Psoas muscle (tissue), 8 donors: Measurements from ENCODE around the gene LDHB. TPM values are rescaled to one million over a fixed set of nuclear protein-coding genes. Genes with fewer than 3 reads are reported as not detected.

ENCODE experiments used
- ATAC-seq, 4 donors: fragments of 200-7000 bp; cut with Tn5 transposase; one replicate each; pipeline ENCODE4 v1.9.1; 2020; ENCODE audit warnings: moderate library complexity in 3 of 4, mild to moderate bottlenecking in 2 of 4
- DNase-seq, 2 donors: peaks; one replicate each; pipeline ENCODE4 v3.0.0-alpha.2; 2020
- H3K27ac ChIP-seq: fragments of 200-600 bp; one replicate; pipeline ENCODE4 v1.8.0; 2022
- H3K27me3 ChIP-seq, 3 donors: fragments of 200-600 bp in 1 of 3; one replicate each; pipeline versions ENCODE4 v1.6.1 to v1.8.0; 2013 to 2022; ENCODE audit warnings: low read length in 2 of 3, mild to moderate bottlenecking in 2 of 3, moderate library complexity in 1 of 3; ENCODE audit not compliant: insufficient read depth in 3 of 3
- H3K36me3 ChIP-seq, 2 donors: fragments of 200-600 bp in 1 of 2; one replicate each; pipeline versions ENCODE4 v1.6.1 to v1.8.0; 2013 to 2022; ENCODE audit warnings: low read depth in 1 of 2, mild to moderate bottlenecking in 1 of 2, moderate library complexity in 1 of 2; ENCODE audit not compliant: insufficient read depth in 1 of 2
- H3K4me1 ChIP-seq: fragments of 200-600 bp; one replicate; pipeline ENCODE4 v1.8.0; 2022
- H3K4me3 ChIP-seq: fragments of 200-600 bp; one replicate; pipeline ENCODE4 v1.8.0; 2022; ENCODE audit warnings: mild to moderate bottlenecking
- H3K9me3 ChIP-seq: fragments of 200-600 bp; one replicate; pipeline ENCODE4 v1.8.0; 2022
- WGBS, 3 donors: extraction: QIAGEN DNeasy Blood & Tissue Kit; methylation state at CpG; one replicate each; pipeline versions ENCODE4 v1.1.6 to v1.1.7; 2013; 5-methylcytosine and 5-hydroxymethylcytosine counted together
- intact Hi-C, 2 donors: fragments of 100-400 bp; cut with DNase I; formaldehyde crosslinking; loops; one replicate each; pipeline versions ENCODE4 v1.11.0 to v1.14.2; 2022
- polyA plus RNA-seq, 3 donors: library from polyadenylated mRNA; stranded (reverse); fragments of 200-250 nt; gene quantifications; one replicate each; pipeline ENCODE4 v1.2.3, GENCODE V29; 2013
- total RNA-seq, 4 donors: library from RNA; stranded (reverse); fragmentation: NEBNext Ultra II Directional in 2 of 4; extraction: Animal tissue kit (Norgen Biotek cat#: 25700) in 2 of 4; gene quantifications; one replicate each; pipeline versions ENCODE4 v1.2.1 to v1.2.4, GENCODE V29; 2021 to 2023
- TF ChIP-seq, protein P1 (sequence below): fragments of 200-600 bp; IDR thresholded peaks from one replicate; pipeline ENCODE4 v1.8.0; 2022; ENCODE audit warnings: antibody characterized with exemption
- donor health status: healthy with polysubstance abuse.
- donor health status: DM: no; HTN: no; CAD: no; lungs with moderate emphysema.
- donor health status: Bipolar disorder and iron deficiency.
- donor health status: healthy.
- donor health status: DM: yes; HTN: yes; CAD: no.
- donor health status: DM: no; HTN: no; CAD: no.
- donor health status: DM: no; HTN: no; CAD: no.
- donor health status: DM: yes; HTN: yes; CAD: no.

LDHB gene
- total and polyA plus RNA-seq, 7 donors: 71.6 to 616 (median 258) TPM

DNA sequence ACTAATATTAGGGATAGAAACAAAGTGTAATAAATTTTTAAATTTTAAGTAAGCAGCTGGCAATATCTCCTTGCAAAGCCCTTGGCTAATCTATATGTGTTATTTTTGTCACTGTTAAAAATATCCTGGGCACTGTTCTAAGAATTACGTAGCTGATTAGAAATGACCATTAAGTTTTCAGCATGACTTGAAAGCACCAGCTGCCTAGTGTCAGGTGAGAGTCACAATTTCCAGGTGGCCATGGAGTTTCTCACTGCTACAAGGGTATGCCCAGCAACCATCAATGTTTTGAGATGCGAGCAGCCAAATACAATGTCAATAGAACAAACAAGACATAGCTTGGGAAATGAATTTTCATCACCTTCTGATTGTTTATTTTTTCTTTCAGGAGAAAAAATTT lies 29.7 kb downstream of the LDHB start:
- TF ChIP-seq, protein P1, sequence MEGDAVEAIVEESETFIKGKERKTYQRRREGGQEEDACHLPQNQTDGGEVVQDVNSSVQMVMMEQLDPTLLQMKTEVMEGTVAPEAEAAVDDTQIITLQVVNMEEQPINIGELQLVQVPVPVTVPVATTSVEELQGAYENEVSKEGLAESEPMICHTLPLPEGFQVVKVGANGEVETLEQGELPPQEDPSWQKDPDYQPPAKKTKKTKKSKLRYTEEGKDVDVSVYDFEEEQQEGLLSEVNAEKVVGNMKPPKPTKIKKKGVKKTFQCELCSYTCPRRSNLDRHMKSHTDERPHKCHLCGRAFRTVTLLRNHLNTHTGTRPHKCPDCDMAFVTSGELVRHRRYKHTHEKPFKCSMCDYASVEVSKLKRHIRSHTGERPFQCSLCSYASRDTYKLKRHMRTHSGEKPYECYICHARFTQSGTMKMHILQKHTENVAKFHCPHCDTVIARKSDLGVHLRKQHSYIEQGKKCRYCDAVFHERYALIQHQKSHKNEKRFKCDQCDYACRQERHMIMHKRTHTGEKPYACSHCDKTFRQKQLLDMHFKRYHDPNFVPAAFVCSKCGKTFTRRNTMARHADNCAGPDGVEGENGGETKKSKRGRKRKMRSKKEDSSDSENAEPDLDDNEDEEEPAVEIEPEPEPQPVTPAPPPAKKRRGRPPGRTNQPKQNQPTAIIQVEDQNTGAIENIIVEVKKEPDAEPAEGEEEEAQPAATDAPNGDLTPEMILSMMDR: no peak
- H3K9me3 ChIP-seq: no peaks in the 10 kb centered on the region
- H3K4me3 ChIP-seq: no peak overlapping the region
- H3K27ac ChIP-seq: no peak overlapping the region
- intact Hi-C loops: no loop called here
- ATAC-seq (no peak), DNase-seq (no peak)
- no peaks in the 10 kb centered on the region for H3K4me1 ChIP-seq
- H3K36me3 ChIP-seq: peaks cover 0 to under 1% of the 10 kb centered on the region in 2 donors
- WGBS, 3 donors: 62 to 68% (median 64%) methylated on average over 2 of the region's 2 CpGs
- H3K27me3 ChIP-seq: no peaks in the 10 kb centered on the region

DNA sequence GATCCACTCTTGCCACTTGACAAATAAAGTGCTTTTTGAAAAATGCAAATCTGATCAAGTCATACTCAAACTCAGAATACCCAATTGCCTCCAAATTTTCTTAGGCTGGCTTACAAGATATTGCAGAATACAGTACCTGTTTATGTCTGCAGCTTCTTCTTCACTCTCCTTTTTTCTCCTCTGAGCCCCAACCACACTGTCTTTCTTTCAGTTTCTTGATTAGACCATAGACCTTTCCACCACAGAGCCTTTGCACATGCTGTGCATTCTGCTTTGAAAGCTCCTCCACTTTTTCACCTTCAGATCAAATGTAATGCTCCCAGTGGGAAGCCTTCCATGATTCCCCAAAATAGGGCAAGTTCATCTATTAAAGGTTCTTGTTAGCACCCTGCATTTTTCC lies 39.1 kb downstream of the LDHB start:
- H3K27me3 ChIP-seq: no peaks in the 10 kb centered on the region
- H3K27ac ChIP-seq: no peak overlapping the region
- DNase-seq (no peak), ATAC-seq (no peak)
- no peaks in the 10 kb centered on the region for H3K4me1 ChIP-seq
- intact Hi-C loops: no loop called here
- H3K9me3 ChIP-seq: no peaks in the 10 kb centered on the region
- TF ChIP-seq, protein P1: no peak
- H3K4me3 ChIP-seq: no peak overlapping the region
- H3K36me3 ChIP-seq: no peaks in the 10 kb centered on the region

DNA sequence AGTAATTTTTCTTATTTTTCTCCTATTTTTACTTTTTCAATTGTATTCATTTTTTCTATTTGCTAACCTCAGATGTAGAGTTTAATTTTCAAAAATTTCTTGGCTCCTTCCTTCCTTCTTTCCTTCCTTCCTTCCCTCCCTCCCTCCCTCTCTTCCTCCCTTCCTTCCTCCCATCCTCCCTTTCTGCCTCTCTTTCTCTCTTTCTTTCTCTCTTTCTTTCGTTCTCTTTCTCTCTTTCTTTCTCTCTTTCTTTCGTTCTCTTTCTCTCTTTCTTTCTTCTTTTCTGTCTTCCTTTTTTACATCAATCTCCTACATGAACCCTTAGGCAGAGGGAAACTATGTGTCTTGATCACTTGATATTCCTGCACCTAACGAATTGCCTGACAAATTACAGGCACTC lies 40.6 kb downstream of the LDHB start:
- H3K9me3 ChIP-seq: no peaks in the 10 kb centered on the region
- ATAC-seq: no peak

DNA sequence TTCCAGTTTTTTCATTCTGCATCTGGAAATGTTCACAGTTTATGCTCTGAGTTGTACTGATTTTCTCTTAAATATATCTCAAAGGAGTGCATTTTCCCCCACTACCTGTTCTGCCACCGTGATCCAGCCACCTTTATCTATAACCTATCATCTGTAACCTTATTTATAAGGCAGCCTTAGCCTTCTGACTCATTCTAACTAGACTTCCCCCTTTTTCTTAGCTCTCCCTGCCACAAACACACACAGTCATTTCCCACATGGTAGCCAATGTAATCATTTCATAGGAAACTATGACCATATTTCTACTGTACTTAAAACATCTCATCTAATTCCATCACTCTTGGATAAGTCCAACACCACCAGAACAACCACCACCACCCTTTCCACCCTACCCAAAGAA lies 42.2 kb downstream of the LDHB start:
- no peaks in the 10 kb centered on the region for H3K27me3 ChIP-seq
- H3K4me3 ChIP-seq: no peak overlapping the region
- no peaks in the 10 kb centered on the region for H3K36me3 ChIP-seq
- no peaks in the 10 kb centered on the region for H3K4me1 ChIP-seq
- no peak overlapping the region for H3K27ac ChIP-seq
- intact Hi-C loops: no loop called here
- ATAC-seq: no peak
- WGBS, 3 donors: 57 to 79% (median 67%) methylated on average over 1 of the region's 1 CpG
- no peak for DNase-seq
- no peaks in the 10 kb centered on the region for H3K9me3 ChIP-seq
- TF ChIP-seq, protein P1: no peak

More for the DNA sequence above, 40.6 kb downstream of the LDHB start:
- intact Hi-C loops: no loop called here
- Histone ChIP-seq H3K4me1 (no peaks in the 10 kb centered on the region), H3K36me3 (no peaks in the 10 kb centered on the region), H3K27ac (no peak overlapping the region), H3K27me3 (no peaks in the 10 kb centered on the region), H3K4me3 (no peak overlapping the region)
- no peak for DNase-seq
- TF ChIP-seq, protein P1: no peak
- WGBS, 3 donors: 85 to 96% (median 89%) methylated on average over 3 of the region's 3 CpGs

DNA sequence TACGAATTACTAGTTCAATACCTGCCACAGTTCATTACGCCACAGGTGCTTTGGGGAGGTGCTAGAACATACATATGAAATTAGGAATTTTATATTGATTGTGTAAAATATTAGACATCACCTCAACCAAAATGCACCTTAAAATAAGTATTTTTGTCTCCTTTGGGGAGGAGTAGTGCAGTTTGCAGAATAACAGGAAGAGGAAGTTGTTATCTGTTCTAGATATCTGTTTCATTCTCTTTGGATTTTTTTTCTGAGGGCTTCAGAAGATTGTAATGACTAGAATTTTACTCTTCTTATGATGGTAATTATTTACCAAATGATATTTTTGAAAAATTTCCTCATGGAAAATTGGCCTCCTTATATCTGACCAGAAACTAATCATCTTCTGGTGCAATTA lies 43.1 kb downstream of the LDHB start:
- ATAC-seq: no peak
- TF ChIP-seq, protein P1: no peak
- Histone ChIP-seq H3K27me3 (no peaks in the 10 kb centered on the region), H3K4me3 (no peak overlapping the region), H3K36me3 (no peaks in the 10 kb centered on the region), H3K4me1 (no peaks in the 10 kb centered on the region), H3K9me3 (no peaks in the 10 kb centered on the region), H3K27ac (no peak overlapping the region)
- WGBS, 3 donors: 90 to 96% (median 91%) methylated on average over 2 of the region's 2 CpGs
- no peak for DNase-seq
- intact Hi-C loops: no loop called here
